Body of pancreas (tissue), 4 donors: ENCODE measurements around the gene WWTR1. TPM values are rescaled to one million over a fixed set of nuclear protein-coding genes. Genes with fewer than 3 reads are reported as not detected.

ENCODE experiments used
- ATAC-seq: fragments of 150-250 bp; one replicate; pipeline ENCODE4 v1.9.1; 2016
- DNase-seq, 4 donors: peaks; one replicate each; pipeline ENCODE4 v3.0.0-alpha.2; 2019
- H3K27ac ChIP-seq, 4 donors: fragments of 200-600 bp; sonication (generic); 1 replicate in 3 of 4; 2 replicates in 1 of 4; pipeline versions ENCODE4 v1.5.1 to v1.6.1; 2016 to 2019; ENCODE audit warnings: mild to moderate bottlenecking in 1 of 4, mixed read lengths in 1 of 4, moderate library complexity in 1 of 4
- H3K27me3 ChIP-seq, 2 donors: fragments of 200-600 bp; sonication (generic); one replicate each; pipeline ENCODE4 v1.6.0; 2016; ENCODE audit warnings: mild to moderate bottlenecking in 1 of 2
- H3K36me3 ChIP-seq, 2 donors: fragments of 200-600 bp; sonication (generic); replicated peaks in 1 of 2; 2 replicates each; pipeline ENCODE4 v1.5.1; 2016; ENCODE audit warnings: low read depth in 2 of 2; ENCODE audit not compliant: insufficient read depth in 1 of 2
- H3K4me1 ChIP-seq: fragments of 200-600 bp; sonication (generic); one replicate; pipeline ENCODE4 v1.6.0; 2016
- H3K4me3 ChIP-seq, 2 donors: fragments of 200-600 bp; sonication (generic); 1 replicate in 1 of 2; 2 replicates in 1 of 2; pipeline ENCODE4 v1.5.1; 2016 to 2019
- H3K9me3 ChIP-seq, 3 donors: fragments of 200-600 bp; sonication (generic); 1 replicate in 2 of 3; 2 replicates in 1 of 3; pipeline ENCODE4 v1.5.1; 2016
- CTCF ChIP-seq, 7 experiments: fragments of 450-650 bp in 4 of 7; fragments of 200-600 bp in 3 of 7; sonication (generic) in 3 of 7; IDR thresholded peaks; one replicate each; pipeline ENCODE4 v1.5.1; 2016 to 2019; ENCODE audit warnings: antibody characterized with exemption in 7 of 7
- POLR2A ChIP-seq, 3 donors: fragments of 450-650 bp; IDR thresholded peaks; one replicate each; pipeline ENCODE4 v1.6.1; 2016; ENCODE audit warnings: antibody characterized with exemption in 3 of 3, mild to moderate bottlenecking in 2 of 3
- WGBS, 2 donors: methylation state at CpG; one replicate each; pipeline ENCODE4 v1.1.5; 2017; 5-methylcytosine and 5-hydroxymethylcytosine counted together
- intact Hi-C: fragments of 100-400 bp; cut with DNase I; formaldehyde crosslinking; loops from one replicate; pipeline ENCODE4 v1.15.1; 2023
- total RNA-seq, 2 donors: library from RNA; depleted of rRNA; stranded (reverse); fragments of >200 nt; gene quantifications; one replicate each; pipeline ENCODE4 v1.1.0, GENCODE V29; 2016

Gene WWTR1
- total RNA-seq, 2 donors from 2014 or later = 46.2 to 64.3 TPM

- Histone ChIP-seq H3K27me3 (no peaks in the 10 kb centered on the region), H3K4me3 (no peak overlapping the region), H3K4me1 (no peaks in the 10 kb centered on the region), H3K9me3 (no peaks in the 10 kb centered on the region), H3K27ac (peak overlapping the region in 2 of 4 donors; percentile 3 to 31), H3K36me3 (peaks cover 0 to 1% of the 10 kb centered on the region in 2 donors)
- ATAC-seq (no peak), DNase-seq (no peak)
- WGBS, 2 donors = 63 to 69% methylated on average over 5 of the region's 5 CpGs
- intact Hi-C loops = no loop called here
- peak in 1 of 7 experiments; percentile 6 for TF ChIP-seq CTCF (IDR thresholded peaks at IDR 0.05)
- TF ChIP-seq POLR2A (IDR thresholded peaks at IDR 0.05) = no peak
These were observed 130.1 kb downstream of the WWTR1 start for GRCh38 chr3:149527531-149528339.

- Histone ChIP-seq H3K27ac (no peak overlapping the region), H3K36me3 (peaks cover 0 to 3% of the 10 kb centered on the region in 2 donors), H3K27me3 (no peaks in the 10 kb centered on the region), H3K4me3 (no peak overlapping the region), H3K4me1 (peaks cover 5% of the 10 kb centered on the region), H3K9me3 (no peaks in the 10 kb centered on the region)
- no peak for DNase-seq
- intact Hi-C loops = no loop called here
- TF ChIP-seq CTCF (IDR thresholded peaks at IDR 0.05) (no peak), POLR2A (IDR thresholded peaks at IDR 0.05) (no peak)
- no peak for ATAC-seq
- 83 to 84% methylated on average over 10 to 11 of the region's 11 CpGs for WGBS, 2 donors
These were observed 134.1 kb downstream of the WWTR1 start for GRCh38 chr3:149523512-149524299.

- Histone ChIP-seq H3K27me3 (no peaks in the 10 kb centered on the region), H3K4me3 (no peak overlapping the region), H3K9me3 (no peaks in the 10 kb centered on the region), H3K4me1 (peaks cover 9% of the 10 kb centered on the region), H3K27ac (no peak overlapping the region), H3K36me3 (peaks cover 0 to 3% of the 10 kb centered on the region in 2 donors)
- TF ChIP-seq POLR2A (IDR thresholded peaks at IDR 0.05) (no peak), CTCF (IDR thresholded peaks at IDR 0.05) (no peak)
- 53 to 65% methylated on average over 3 of the region's 3 CpGs for WGBS, 2 donors
- no peak for DNase-seq
- intact Hi-C loops = loop anchor here (10.0 kb wide), 1 partner anchor 195 kb away; no protein-coding TSS in a partner anchor
- ATAC-seq = no peak
These were observed 137.9 kb downstream of the WWTR1 start for GRCh38 chr3:149519912-149520311.

GRCh38 chr3:149516920-149517319 lies 140.9 kb downstream of the WWTR1 start:
- H3K36me3 ChIP-seq = peaks cover 0 to 1% of the 10 kb centered on the region in 2 donors
- WGBS, 2 donors = 11 to 14% methylated on average over 1 of the region's 1 CpG

More at GRCh38 chr3:149516920-149517319, 140.9 kb downstream of the WWTR1 start:
- intact Hi-C loops = loop anchor here (10.0 kb wide), 1 partner anchor 198 kb away; no protein-coding TSS in a partner anchor
- no peaks in the 10 kb centered on the region for H3K27me3 ChIP-seq
- H3K27ac ChIP-seq = no peak overlapping the region
- peak in 1 of 4 donors; percentile 42 for DNase-seq
- TF ChIP-seq CTCF (IDR thresholded peaks at IDR 0.05) (no peak), POLR2A (IDR thresholded peaks at IDR 0.05) (no peak)
- H3K4me1 ChIP-seq = peaks cover 16% of the 10 kb centered on the region
- ATAC-seq = peak; percentile 19
- H3K4me3 ChIP-seq = no peak overlapping the region
- no peaks in the 10 kb centered on the region for H3K9me3 ChIP-seq
